Keratinocyte (primary cell): ENCODE results near the gene BBS9.

ENCODE experiments used
- CTCF ChIP-seq, 3 experiments: IDR thresholded peaks in 1 of 3; conservative IDR thresholded peaks in 1 of 3; optimal IDR thresholded peaks in 1 of 3; 2 replicates in 2 of 3; 3 replicates in 1 of 3; pipeline versions ENCODE3 to v1.5.1; 2011; ENCODE audit warnings: low read length in 3 of 3, mild to moderate bottlenecking in 3 of 3, moderate library complexity in 2 of 3, control low read depth in 1 of 3, inconsistent platforms in 1 of 3; ENCODE audit not compliant: insufficient read depth in 2 of 3; ENCODE audit errors: extremely low read depth in 1 of 3
- EZH2 ChIP-seq: IDR thresholded peaks from one replicate; pipeline ENCODE4 v1.6.1; 2012; ENCODE audit warnings: inconsistent platforms, mild to moderate bottlenecking, low read length, moderate library complexity

DNA sequence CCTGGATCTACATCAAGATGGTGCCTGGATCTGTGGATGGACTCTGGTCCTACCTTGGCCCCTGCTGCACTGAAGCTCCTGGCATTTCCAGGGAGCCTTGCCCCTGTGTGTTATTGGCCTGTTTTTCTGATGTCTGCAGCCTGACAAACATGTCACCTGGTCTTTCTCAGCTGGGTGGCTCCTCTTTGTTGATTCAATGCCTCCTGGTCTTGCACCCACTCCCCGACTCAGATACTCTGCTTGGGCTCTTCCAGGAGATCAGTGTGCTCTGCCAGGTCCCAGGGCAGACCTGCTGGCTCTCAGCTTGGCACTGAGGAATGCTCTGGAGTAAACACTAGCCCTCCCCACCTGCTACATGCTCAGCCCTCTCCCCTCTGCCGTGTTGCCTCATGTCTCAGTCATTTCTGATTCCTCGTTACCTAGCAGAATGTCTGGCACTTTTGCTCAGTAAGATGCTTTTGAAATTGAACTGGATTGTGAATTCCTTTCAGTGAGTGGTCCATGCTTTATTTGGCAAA is 522.7 kb downstream of the BBS9 start:
- TF ChIP-seq CTCF (optimal IDR thresholded peaks at IDR 0.05 in 1 of 3, IDR thresholded peaks at IDR 0.05 in 1 of 3, conservative IDR thresholded peaks at IDR 0.05 in 1 of 3; ENCODE audit: extremely low read depth in 1 of 3, insufficient read depth in 2 of 3, low read length in 3 of 3), result no peak
- TF ChIP-seq EZH2, result no peak
